Head of caudate nucleus (tissue), 42 donors: ENCODE results near the gene CYBRD1.
A peak's percentile ranks its signal among the peaks of the same experiment; 100 is the strongest.
"Not testable (repeated sequence)": the region's sequence is repeated elsewhere in the genome, so short reads cannot be mapped to it uniquely, and the experiment has no call there.

Experiments
- DNase-seq, 42 donors: peaks; one replicate each; pipeline versions ENCODE4 v3.0.0 to v3.0.0-alpha.2; 2020 to 2021; ENCODE audit warnings: mixed read lengths in 7 of 42
- intact Hi-C: fragments of 100-400 bp; cut with DNase I; formaldehyde crosslinking; loops from one replicate; pipeline ENCODE4 v1.15.0; 2022

CYBRD1 gene

GRCh38 chr2:171513719-171514160, 8.5 kb upstream of the CYBRD1 start:
- DNase-seq: no peak
- intact Hi-C loops: no loop called here

GRCh38 chr2:171514908-171515582, 7.2 kb upstream of the CYBRD1 start:
- DNase-seq: no peak
- intact Hi-C loops: no loop called here

GRCh38 chr2:171515672-171516298, 6.5 kb upstream of the CYBRD1 start:
- intact Hi-C loops: no loop called here
- no peak for DNase-seq

GRCh38 chr2:171516793-171517192, 5.5 kb upstream of the CYBRD1 start:
- intact Hi-C loops: no loop called here
- DNase-seq: no peak

- DNase-seq: no peak
- intact Hi-C loops: loop anchor here (5.0 kb wide), 1 partner anchor 88 kb away; the partner anchor contains the start of genes DCAF17 and METTL8
Observed at GRCh38 chr2:171520471-171520870, 1.8 kb upstream of the CYBRD1 start.

GRCh38 chr2:171521361-171522051, 768 bp upstream of the CYBRD1 start:
- intact Hi-C loops: loop anchor here (5.0 kb wide), 1 partner anchor 89 kb away; the partner anchor contains the start of genes DCAF17 and METTL8
- no peak for DNase-seq

- DNase-seq: peak in 36 of 42 donors; percentile 7 to 77 (median 40)
- intact Hi-C loops: loop anchor here (5.0 kb wide), 1 partner anchor 90 kb away; the partner anchor contains the start of genes DCAF17 and METTL8
Observed at GRCh38 chr2:171522788-171523087, 464 bp downstream of the CYBRD1 start.

GRCh38 chr2:171523088-171524017, 1.1 kb downstream of the CYBRD1 start:
- peak; percentile 60 to 92 (median 82) for DNase-seq
- intact Hi-C loops: loop anchor here (5.0 kb wide), 1 partner anchor 91 kb away; the partner anchor contains the start of genes DCAF17 and METTL8

- intact Hi-C loops: loop anchor here (5.0 kb wide), 1 partner anchor 92 kb away; the partner anchor contains the start of genes DCAF17 and METTL8
- DNase-seq: peak in 4 of 42 donors; percentile 1 to 33 (median 16)
Observed at GRCh38 chr2:171524018-171524401, 1.7 kb downstream of the CYBRD1 start.

- intact Hi-C loops: no loop called here
- DNase-seq: no peak
Observed at GRCh38 chr2:171529914-171530313, 7.6 kb downstream of the CYBRD1 start.

- intact Hi-C loops: no loop called here
- no peak for DNase-seq
Observed at GRCh38 chr2:171530378-171530777, 8.1 kb downstream of the CYBRD1 start.

- DNase-seq, intact Hi-C loops: not testable (repeated sequence)
Observed at GRCh38 chr2:171530859-171531258, 8.6 kb downstream of the CYBRD1 start.

GRCh38 chr2:171531291-171531690, 9.0 kb downstream of the CYBRD1 start:
- DNase-seq: peak in 8 of 42 donors; percentile 6 to 51 (median 20)
- intact Hi-C loops: no loop called here

GRCh38 chr2:171531836-171532450, 9.7 kb downstream of the CYBRD1 start:
- intact Hi-C loops: no loop called here
- no peak for DNase-seq

GRCh38 chr2:171533331-171533730, 11.1 kb downstream of the CYBRD1 start:
- intact Hi-C loops: no loop called here
- DNase-seq: no peak

GRCh38 chr2:171535528-171535927, 13.3 kb downstream of the CYBRD1 start:
- DNase-seq, intact Hi-C loops: not testable (repeated sequence)

GRCh38 chr2:171540437-171540836, 18.2 kb downstream of the CYBRD1 start:
- DNase-seq: no peak
- intact Hi-C loops: no loop called here

- intact Hi-C loops: no loop called here
- no peak for DNase-seq
Observed at GRCh38 chr2:171541202-171541887, 19.1 kb downstream of the CYBRD1 start.
